C4-2B (cell line): ENCODE data around the gene THADA.
"Not testable (repeated sequence)": the region's sequence is repeated elsewhere in the genome, so short reads cannot be mapped to it uniquely, and the experiment has no call there.

Source experiments
- CTCF ChIP-seq: fragments of 450-650 bp; conservative IDR thresholded peaks from 2 replicates; pipeline ENCODE4 v1.5.1; 2017; ENCODE audit warnings: mild to moderate bottlenecking
- ZFX ChIP-seq: fragments of 450-650 bp; IDR thresholded peaks from 2 replicates; pipeline ENCODE4 v1.6.1; 2017

GRCh38 chr2:43532572-43532971 is 63.3 kb downstream of the THADA start:
- TF ChIP-seq CTCF, ZFX: not testable (repeated sequence)
